Neural cell (in vitro differentiated cells): ENCODE results near the gene RPS6KC1.
"Not testable (repeated sequence)": the region's sequence is repeated elsewhere in the genome, so short reads cannot be mapped to it uniquely, and the experiment has no call there.

Source experiments
- EP300 ChIP-seq: fragments of 450-650 bp; conservative IDR thresholded peaks from 2 replicates; pipeline ENCODE4 v1.6.1; 2014; ENCODE audit warnings: antibody characterized with exemption, mild to moderate bottlenecking, moderate library complexity; ENCODE audit not compliant: poor library complexity, severe bottlenecking
- EZH2 ChIP-seq: fragments of 200-600, 300-800 bp; shearing (Covaris generic), sonication (generic); IDR thresholded peaks from 2 replicates; pipeline ENCODE4 v1.6.1; 2014; ENCODE audit warnings: antibody characterized with exemption, low read length, borderline replicate concordance, mild to moderate bottlenecking; ENCODE audit not compliant: insufficient read depth, poor library complexity, severe bottlenecking
- POLR2AphosphoS5 ChIP-seq: IDR thresholded peaks from 2 replicates; pipeline ENCODE4 v1.6.1; 2012
- RAD21 ChIP-seq: fragments of 450-650 bp; conservative IDR thresholded peaks from 2 replicates; pipeline ENCODE4 v1.6.1; 2014; ENCODE audit warnings: antibody characterized with exemption, mild to moderate bottlenecking, moderate library complexity
- TAF1 ChIP-seq: IDR thresholded peaks from 2 replicates; pipeline ENCODE4 v1.6.1; 2012; ENCODE audit warnings: low read depth
- TF ChIP-seq, protein P1 (sequence below): fragments of 450-650 bp; IDR thresholded peaks from 2 replicates; pipeline ENCODE4 v1.5.1; 2014; ENCODE audit warnings: antibody characterized with exemption, mild to moderate bottlenecking, moderate library complexity; ENCODE audit not compliant: poor library complexity, severe bottlenecking
- TF ChIP-seq, protein P2 (sequence below): IDR thresholded peaks from 2 replicates; pipeline ENCODE4 v1.6.1; 2012; ENCODE audit warnings: borderline replicate concordance

DNA sequence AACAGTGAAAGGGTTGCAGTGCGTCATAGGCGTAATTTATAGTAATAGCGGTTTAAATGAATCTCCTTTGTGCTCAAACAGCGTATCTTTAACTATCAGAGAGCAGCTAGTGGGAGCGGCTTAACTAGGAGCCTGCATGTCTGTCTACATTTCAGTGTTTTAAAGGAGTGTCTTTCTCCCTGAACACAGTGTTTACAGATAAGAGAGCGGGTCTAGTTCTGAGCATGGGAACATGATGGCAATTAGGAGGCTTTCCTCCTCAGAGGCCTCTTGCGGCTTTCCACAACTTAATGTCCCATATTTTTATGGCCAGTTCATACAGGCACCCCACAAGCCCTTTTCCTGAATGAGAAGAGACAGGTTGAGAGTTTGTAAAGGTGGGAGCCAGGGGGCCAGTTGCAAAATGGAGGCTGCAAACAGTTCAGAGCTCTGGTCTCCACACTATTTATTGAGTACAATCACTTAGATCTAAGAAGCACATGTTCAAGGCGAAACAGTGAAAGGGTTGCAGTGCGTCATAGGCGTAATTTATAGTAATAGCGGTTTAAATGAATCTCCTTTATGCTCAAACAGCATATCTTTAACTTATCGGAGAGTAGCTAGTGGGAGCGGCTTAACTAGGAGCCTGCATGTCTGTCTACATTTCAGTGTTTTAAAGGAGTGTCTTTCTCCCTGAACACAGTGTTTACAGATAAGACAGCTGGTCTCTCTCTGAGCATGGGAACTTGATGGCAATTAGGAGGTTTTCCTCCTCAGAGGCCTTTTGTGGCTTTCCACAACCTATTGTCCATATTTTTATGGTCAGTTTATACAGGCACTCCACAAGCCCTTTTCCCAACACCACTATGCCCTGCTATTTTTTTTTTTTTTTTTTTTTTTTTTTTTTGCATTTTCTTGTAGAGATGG, 5.5 kb upstream of the RPS6KC1 start:
- TF ChIP-seq EZH2, POLR2AphosphoS5, RAD21, EP300, TAF1: not testable (repeated sequence)
- TF ChIP-seq, protein P1, sequence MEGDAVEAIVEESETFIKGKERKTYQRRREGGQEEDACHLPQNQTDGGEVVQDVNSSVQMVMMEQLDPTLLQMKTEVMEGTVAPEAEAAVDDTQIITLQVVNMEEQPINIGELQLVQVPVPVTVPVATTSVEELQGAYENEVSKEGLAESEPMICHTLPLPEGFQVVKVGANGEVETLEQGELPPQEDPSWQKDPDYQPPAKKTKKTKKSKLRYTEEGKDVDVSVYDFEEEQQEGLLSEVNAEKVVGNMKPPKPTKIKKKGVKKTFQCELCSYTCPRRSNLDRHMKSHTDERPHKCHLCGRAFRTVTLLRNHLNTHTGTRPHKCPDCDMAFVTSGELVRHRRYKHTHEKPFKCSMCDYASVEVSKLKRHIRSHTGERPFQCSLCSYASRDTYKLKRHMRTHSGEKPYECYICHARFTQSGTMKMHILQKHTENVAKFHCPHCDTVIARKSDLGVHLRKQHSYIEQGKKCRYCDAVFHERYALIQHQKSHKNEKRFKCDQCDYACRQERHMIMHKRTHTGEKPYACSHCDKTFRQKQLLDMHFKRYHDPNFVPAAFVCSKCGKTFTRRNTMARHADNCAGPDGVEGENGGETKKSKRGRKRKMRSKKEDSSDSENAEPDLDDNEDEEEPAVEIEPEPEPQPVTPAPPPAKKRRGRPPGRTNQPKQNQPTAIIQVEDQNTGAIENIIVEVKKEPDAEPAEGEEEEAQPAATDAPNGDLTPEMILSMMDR: not testable (repeated sequence)
- TF ChIP-seq, protein P2, sequence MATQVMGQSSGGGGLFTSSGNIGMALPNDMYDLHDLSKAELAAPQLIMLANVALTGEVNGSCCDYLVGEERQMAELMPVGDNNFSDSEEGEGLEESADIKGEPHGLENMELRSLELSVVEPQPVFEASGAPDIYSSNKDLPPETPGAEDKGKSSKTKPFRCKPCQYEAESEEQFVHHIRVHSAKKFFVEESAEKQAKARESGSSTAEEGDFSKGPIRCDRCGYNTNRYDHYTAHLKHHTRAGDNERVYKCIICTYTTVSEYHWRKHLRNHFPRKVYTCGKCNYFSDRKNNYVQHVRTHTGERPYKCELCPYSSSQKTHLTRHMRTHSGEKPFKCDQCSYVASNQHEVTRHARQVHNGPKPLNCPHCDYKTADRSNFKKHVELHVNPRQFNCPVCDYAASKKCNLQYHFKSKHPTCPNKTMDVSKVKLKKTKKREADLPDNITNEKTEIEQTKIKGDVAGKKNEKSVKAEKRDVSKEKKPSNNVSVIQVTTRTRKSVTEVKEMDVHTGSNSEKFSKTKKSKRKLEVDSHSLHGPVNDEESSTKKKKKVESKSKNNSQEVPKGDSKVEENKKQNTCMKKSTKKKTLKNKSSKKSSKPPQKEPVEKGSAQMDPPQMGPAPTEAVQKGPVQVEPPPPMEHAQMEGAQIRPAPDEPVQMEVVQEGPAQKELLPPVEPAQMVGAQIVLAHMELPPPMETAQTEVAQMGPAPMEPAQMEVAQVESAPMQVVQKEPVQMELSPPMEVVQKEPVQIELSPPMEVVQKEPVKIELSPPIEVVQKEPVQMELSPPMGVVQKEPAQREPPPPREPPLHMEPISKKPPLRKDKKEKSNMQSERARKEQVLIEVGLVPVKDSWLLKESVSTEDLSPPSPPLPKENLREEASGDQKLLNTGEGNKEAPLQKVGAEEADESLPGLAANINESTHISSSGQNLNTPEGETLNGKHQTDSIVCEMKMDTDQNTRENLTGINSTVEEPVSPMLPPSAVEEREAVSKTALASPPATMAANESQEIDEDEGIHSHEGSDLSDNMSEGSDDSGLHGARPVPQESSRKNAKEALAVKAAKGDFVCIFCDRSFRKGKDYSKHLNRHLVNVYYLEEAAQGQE: not testable (repeated sequence)
